ENCODE measurements around the gene GCK.
A peak's percentile ranks its signal among the peaks of the same experiment; 100 is the strongest.
"Not testable (repeated sequence)": the region's sequence is repeated elsewhere in the genome, so short reads cannot be mapped to it uniquely, and the experiment has no call there.

The GCK gene

DNA sequence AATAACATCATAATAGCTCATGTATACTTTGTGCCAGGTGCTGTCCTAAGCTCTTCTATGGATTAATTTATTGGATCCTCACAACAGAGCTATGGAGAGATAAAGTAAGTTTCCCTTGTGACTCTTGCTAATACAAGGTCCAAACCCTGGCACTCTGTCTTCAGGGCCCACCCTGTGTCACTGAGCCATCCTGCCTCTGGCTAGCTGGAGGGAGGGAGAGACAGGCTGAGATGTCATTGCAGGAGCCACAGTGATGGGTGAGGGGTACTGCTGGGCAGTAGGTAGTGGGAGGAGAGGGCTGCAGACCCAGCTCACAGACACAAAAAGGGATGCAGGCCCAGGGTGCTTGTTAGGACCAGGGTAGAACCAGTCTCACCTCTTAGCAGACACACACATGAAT is 16.9 kb downstream of the GCK start:
- peaks cover 20% of the 10 kb centered on the region for H3K4me1 ChIP-seq
- H4K20me1 ChIP-seq = no peaks in the 10 kb centered on the region
- H3K9me3 ChIP-seq = peaks cover 12% of the 10 kb centered on the region
- no peak overlapping the region for H3K4me2 ChIP-seq
- no peak for TF ChIP-seq Cebpa-rat (IDR thresholded peaks at IDR 0.05)
- H3K27ac ChIP-seq = no peak overlapping the region
- no peaks in the 10 kb centered on the region for H3K36me3 ChIP-seq
- H3K27me3 ChIP-seq = no peaks in the 10 kb centered on the region
- no peak overlapping the region for H3K4me3 ChIP-seq
- H3K9ac ChIP-seq = no peak overlapping the region

DNA sequence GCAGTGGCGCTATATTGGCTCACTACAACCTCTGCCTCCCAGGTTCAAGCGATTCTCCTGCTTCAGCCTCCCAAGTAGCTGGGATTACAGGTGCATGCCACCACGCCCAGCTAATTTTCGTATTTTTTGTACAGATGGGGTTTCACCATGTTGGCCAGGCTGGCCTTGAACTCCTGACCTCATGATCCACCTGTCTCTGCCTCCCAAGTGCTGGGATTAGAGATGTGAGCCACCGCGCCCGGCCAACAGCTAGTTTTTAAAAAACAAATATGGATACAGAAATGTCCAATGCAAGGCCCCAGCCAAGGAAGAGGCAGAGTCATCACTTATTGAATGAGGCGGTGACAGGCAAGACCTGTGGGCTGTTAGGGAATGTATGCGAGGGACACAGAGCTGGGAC is 17.3 kb downstream of the GCK start:
- not testable (repeated sequence) for H4K20me1 ChIP-seq, H3K4me2 ChIP-seq, H3K9ac ChIP-seq, H3K27me3 ChIP-seq, H3K4me3 ChIP-seq, H3K27ac ChIP-seq, H3K36me3 ChIP-seq
- Histone ChIP-seq H3K9me3 (peaks cover 12% of the 10 kb centered on the region), H3K4me1 (peaks cover 23% of the 10 kb centered on the region)

DNA sequence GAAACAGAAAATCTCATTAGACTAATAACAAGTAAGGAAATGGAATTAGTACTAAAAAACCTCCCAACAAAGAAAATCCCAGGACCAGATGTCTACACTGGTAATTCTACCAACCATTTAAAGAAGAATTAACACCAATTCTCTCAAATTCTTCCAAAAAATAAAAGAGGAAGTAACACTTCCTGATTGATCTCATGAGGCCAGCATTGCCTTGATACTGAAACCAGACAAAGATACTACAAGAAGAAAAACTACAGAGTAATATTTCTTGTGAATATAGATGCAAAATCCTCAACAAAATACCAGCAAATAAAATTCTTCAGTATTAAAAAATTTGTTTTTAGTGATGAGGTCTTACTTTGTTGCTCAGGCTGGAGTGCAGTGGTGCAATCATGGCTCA is 21.3 kb downstream of the GCK start:
- Histone ChIP-seq H3K27me3 (no peaks in the 10 kb centered on the region), H3K9ac (no peak overlapping the region), H3K4me1 (peaks cover 17% of the 10 kb centered on the region), H4K20me1 (no peaks in the 10 kb centered on the region), H3K27ac (no peak overlapping the region), H3K4me2 (peak overlapping the region; percentile 40), H3K36me3 (no peaks in the 10 kb centered on the region), H3K4me3 (no peak overlapping the region), H3K9me3 (peaks cover 23% of the 10 kb centered on the region)
- no peak for TF ChIP-seq Cebpa-rat (IDR thresholded peaks at IDR 0.05)

DNA sequence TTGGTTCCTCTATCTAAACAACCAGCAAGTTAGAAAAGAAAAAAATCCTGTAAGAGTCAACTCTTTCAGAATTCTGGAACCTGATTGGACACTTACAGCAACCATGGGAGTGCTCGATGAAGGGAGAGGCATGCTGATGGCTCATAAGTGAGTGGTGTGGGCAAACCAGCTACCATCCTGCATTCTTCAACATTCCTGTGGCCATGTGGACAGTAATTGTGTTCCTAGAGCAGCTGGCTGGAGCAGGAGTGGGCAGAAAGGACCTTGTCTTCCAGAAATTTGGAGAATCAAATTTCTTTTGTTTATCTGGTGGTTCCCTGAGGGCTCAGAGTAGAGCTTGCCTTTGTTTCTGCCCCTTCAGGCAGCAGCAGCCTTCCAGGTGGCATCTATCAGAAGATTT is 25.6 kb downstream of the GCK start:
- peaks cover 16% of the 10 kb centered on the region for H3K4me1 ChIP-seq
- no peak overlapping the region for H3K9ac ChIP-seq
- H3K4me2 ChIP-seq = no peak overlapping the region
- H3K4me3 ChIP-seq = no peak overlapping the region
- no peak overlapping the region for H3K27ac ChIP-seq
- no peaks in the 10 kb centered on the region for H3K27me3 ChIP-seq
- TF ChIP-seq Cebpa-rat (IDR thresholded peaks at IDR 0.05) = no peak
- no peaks in the 10 kb centered on the region for H4K20me1 ChIP-seq
- peaks cover 12% of the 10 kb centered on the region; the same call in 1 of the 2 replicates for H3K9me3 ChIP-seq
- no peaks in the 10 kb centered on the region for H3K36me3 ChIP-seq

DNA sequence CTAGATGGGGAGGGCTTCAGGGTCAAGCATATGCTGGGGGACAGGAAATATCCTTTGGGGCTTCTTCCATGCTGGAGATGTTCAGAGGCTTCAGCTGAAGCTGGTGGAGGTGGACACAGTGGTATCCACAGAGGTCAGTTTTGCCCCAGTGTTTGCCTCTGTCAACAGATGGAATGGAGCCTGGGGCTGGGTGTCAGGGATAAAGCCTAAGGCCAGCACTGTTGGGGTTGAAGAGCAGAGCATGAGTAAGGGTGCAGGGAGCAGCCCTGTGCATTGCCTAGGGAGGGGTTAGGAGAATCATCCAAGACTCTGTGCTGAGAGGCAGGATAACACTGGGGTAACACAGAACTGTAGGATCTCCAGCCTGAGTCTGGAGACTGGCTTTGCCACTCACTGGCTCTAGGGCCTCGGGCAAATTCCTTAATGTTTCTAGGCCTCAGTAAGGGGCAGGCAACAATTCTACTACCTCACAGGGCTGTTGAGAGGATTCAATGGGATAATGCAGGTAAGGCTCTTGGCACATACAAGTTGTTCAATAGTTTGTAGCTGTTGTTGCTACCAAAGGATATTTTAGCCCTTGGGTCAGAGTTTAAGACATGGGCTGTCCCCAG is 26.3 kb downstream of the GCK start:
- Histone ChIP-seq H4K20me1 (no peaks in the 10 kb centered on the region), H3K4me1 (peaks cover 9% of the 10 kb centered on the region), H3K27me3 (no peaks in the 10 kb centered on the region), H3K27ac (no peak overlapping the region), H3K36me3 (no peaks in the 10 kb centered on the region), H3K9ac (no peak overlapping the region), H3K9me3 (peaks cover 12% of the 10 kb centered on the region; the same call in 1 of the 2 replicates), H3K4me3 (no peak overlapping the region), H3K4me2 (no peak overlapping the region)
- TF ChIP-seq Cebpa-rat (IDR thresholded peaks at IDR 0.05) = no peak

DNA sequence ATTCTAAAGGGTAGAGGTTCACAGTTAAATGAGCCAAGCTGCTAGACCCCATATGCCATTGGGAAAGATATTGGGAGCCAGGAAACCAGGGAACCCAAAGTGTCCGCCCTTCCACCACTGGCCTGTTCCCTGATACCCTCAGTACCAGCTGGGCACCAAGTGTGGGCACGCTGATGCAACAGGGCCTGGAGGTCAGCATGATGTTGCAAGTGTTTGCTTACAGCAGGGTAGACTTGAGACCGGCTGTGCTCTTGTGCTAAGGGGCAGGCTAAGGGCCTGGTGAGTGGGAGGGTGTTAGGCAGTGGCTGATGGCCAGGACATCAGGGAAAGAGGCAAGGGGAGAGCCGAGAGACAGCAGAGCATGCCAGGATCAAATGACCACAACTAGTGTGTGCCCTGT is 27.1 kb downstream of the GCK start:
- Histone ChIP-seq H3K9me3 (peaks cover 12% of the 10 kb centered on the region; the same call in 1 of the 2 replicates), H3K4me2 (no peak overlapping the region), H3K27ac (no peak overlapping the region), H3K27me3 (no peaks in the 10 kb centered on the region), H4K20me1 (no peaks in the 10 kb centered on the region), H3K4me1 (0 out of 2 replicates have a peak, but pooled peaks cover 2% of the 10 kb centered on the region), H3K4me3 (no peak overlapping the region), H3K36me3 (no peaks in the 10 kb centered on the region), H3K9ac (no peak overlapping the region)
- TF ChIP-seq Cebpa-rat (IDR thresholded peaks at IDR 0.05) = no peak

DNA sequence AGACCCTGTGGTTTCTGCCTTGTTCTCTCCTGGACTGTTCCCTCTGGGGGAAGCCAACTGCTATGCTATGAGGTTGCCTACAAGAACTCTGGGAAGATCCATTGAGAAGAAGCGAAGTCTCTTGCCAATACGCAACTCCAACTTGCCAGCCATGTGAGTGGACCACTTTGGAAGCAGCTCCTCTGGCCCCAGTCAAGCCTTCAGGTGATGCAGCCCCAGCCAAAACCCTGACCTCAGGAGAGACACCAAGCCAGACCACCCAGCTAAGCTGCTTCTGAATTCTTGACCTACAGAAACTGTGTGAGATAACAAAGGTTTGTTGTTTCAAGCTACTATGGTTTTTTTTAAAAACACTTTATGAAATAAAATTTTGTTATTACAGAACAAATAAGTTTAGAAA is 27.9 kb downstream of the GCK start:
- H3K4me1 ChIP-seq = no peaks in the 10 kb centered on the region
- H3K36me3 ChIP-seq = no peaks in the 10 kb centered on the region
- H3K27me3 ChIP-seq = no peaks in the 10 kb centered on the region
- peaks cover 12% of the 10 kb centered on the region; the same call in 1 of the 2 replicates for H3K9me3 ChIP-seq
- H3K9ac ChIP-seq = no peak overlapping the region
- no peak overlapping the region for H3K4me2 ChIP-seq
- H3K27ac ChIP-seq = no peak overlapping the region
- no peaks in the 10 kb centered on the region for H4K20me1 ChIP-seq
- TF ChIP-seq Cebpa-rat (IDR thresholded peaks at IDR 0.05) = no peak
- H3K4me3 ChIP-seq = no peak overlapping the region

DNA sequence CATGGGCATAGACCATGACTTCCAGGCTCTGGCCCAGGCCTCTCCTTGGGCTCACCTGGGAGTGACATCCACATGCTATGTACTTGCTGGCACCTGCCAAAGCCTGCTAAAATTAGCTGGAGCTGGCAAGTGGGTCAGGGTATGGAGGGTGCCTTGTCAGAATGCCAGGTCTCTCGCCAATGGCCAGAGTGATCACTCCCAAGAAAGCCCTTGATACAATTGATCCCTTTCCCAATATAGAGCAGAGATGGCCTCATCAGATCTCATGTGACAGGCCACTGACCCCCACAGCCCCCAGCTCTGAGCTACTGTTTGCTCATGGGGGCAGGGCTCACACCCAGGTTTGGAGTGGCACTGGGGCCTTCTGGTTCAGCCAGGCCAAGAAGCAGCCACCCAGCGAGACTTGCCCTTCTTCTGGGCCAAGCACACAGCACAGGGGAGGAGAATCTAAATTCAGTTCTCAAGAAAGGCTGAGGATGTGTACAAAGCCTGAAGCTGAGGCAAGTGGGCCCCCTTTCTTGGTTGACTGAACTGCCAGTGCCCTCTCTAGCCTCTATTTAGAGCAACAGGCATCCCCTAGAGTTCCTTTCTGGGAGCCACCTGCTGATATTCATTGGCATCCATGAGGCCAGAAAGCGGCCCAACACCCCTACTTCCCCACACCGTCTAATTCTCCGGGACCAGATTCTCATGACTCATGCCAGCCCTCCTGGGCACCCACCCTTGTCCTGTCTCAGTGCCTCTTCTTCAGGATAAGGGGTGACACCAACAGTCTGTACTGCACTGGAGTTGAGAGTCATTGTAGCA is 29.2 kb downstream of the GCK start:
- Histone ChIP-seq H3K4me1 (no peaks in the 10 kb centered on the region), H3K4me3 (no peak overlapping the region), H3K4me2 (no peak overlapping the region), H3K27me3 (no peaks in the 10 kb centered on the region), H3K36me3 (no peaks in the 10 kb centered on the region), H4K20me1 (no peaks in the 10 kb centered on the region), H3K9ac (no peak overlapping the region), H3K9me3 (peaks cover 7% of the 10 kb centered on the region; the same call in 1 of the 2 replicates), H3K27ac (no peak overlapping the region)
- no peak for TF ChIP-seq Cebpa-rat (IDR thresholded peaks at IDR 0.05)

DNA sequence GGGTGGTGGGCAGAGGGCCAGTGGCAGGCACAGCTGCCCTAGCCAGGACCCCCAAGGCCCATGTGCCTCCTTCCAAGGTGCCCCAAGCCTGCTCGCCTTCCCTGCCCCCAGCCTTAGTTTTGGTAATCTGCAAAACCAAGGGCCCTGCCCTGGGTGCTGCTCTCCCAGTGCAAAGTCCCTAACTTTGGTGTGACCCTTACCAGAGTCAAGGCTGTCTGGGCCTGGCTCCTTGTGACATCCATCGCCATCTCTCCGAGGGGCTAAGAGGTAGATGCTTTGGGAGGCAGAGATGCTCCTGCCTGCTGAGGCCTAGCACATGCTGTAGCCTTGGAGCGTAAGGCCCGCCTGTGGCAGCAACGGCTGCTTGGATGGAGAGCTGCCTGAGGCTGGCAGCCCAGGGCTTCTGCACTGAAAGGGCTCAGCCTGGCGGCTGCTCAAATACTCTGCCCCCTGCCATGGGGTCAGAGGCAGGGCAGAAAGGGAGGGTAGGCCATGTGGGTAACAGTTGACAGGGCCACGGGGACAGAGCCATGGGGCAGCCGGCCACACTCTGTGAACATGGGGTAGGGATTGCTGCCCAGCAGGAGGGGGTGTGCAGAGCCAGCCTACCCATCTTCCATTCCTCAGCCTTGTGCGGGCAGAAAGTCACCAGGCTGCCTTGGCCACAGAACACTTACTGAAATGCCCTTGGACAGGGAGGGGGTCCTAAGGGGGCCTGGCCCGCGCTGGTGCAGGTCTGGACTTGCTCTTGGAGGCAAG is 30.2 kb downstream of the GCK start:
- Histone ChIP-seq H3K27me3 (no peaks in the 10 kb centered on the region), H4K20me1 (no peaks in the 10 kb centered on the region), H3K9ac (no peak overlapping the region), H3K4me2 (no peak overlapping the region), H3K27ac (no peak overlapping the region), H3K9me3 (no peaks in the 10 kb centered on the region), H3K4me3 (no peak overlapping the region), H3K36me3 (no peaks in the 10 kb centered on the region), H3K4me1 (no peaks in the 10 kb centered on the region)
- no peak for TF ChIP-seq Cebpa-rat (IDR thresholded peaks at IDR 0.05)

Measured in BLaER1 (cell line).